Effector memory CD4-positive, alpha-beta T cell (primary cell): ENCODE measurements around the gene CTH.
"Not testable (repeated sequence)": the region's sequence is repeated elsewhere in the genome, so short reads cannot be mapped to it uniquely, and the experiment has no call there.

Experiments
- DNase-seq, 3 donors: peaks; one replicate each; pipeline ENCODE4 v3.0.0-alpha.2; 2020
- H3K27ac ChIP-seq: 2 replicates; pipeline ENCODE4 v1.7.0; 2013; ENCODE audit warnings: mild to moderate bottlenecking, low read length, moderate library complexity; ENCODE audit not compliant: insufficient read depth, poor library complexity, severe bottlenecking
- H3K27me3 ChIP-seq: replicated peaks from 2 replicates; pipeline ENCODE4 v1.7.0; 2013; ENCODE audit warnings: mild to moderate bottlenecking, low read length; ENCODE audit not compliant: insufficient read depth, control insufficient read depth, poor library complexity, severe bottlenecking
- H3K36me3 ChIP-seq: 2 replicates; pipeline ENCODE4 v1.7.0; 2013; ENCODE audit warnings: mild to moderate bottlenecking, low read length, moderate library complexity; ENCODE audit not compliant: control insufficient read depth, insufficient read depth
- H3K4me1 ChIP-seq: 2 replicates; pipeline ENCODE4 v1.7.0; 2013; ENCODE audit warnings: low read length, mild to moderate bottlenecking; ENCODE audit not compliant: control insufficient read depth, insufficient read depth, poor library complexity, severe bottlenecking
- H3K4me3 ChIP-seq: 2 replicates; pipeline ENCODE4 v1.7.0; 2013; ENCODE audit warnings: low read length, low read depth, mild to moderate bottlenecking; ENCODE audit not compliant: insufficient read depth, poor library complexity, severe bottlenecking
- H3K9me3 ChIP-seq: 2 replicates; pipeline ENCODE4 v1.7.0; 2013; ENCODE audit warnings: mild to moderate bottlenecking, low read length, moderate library complexity; ENCODE audit not compliant: control insufficient read depth

CTH gene

DNA sequence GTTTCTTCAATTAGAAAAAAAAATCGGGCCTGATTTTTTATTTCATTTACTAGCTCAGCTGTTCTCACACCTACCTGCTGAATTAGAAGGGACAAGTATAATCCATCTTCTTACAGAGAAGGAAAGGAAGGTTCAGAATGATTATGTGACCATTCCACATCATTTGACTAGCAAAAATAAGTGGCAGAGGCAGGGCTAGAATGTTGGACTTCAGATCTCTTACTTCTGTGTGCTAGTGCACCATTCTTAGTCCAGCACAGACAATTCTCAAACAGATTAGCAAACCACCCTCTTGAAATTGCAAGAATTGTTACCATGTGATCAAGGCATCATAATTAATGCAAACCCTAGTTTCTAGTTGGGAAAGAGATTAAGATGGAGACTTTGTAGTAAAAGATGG, 32.7 kb downstream of the CTH start:
- Histone ChIP-seq H3K27ac (no peak overlapping the region), H3K4me1 (no peaks in the 10 kb centered on the region), H3K36me3 (no peaks in the 10 kb centered on the region), H3K9me3 (no peaks in the 10 kb centered on the region), H3K4me3 (no peak overlapping the region), H3K27me3 (no peaks in the 10 kb centered on the region)
- no peak for DNase-seq

- H3K27me3 ChIP-seq, result no peaks in the 10 kb centered on the region
- no peaks in the 10 kb centered on the region for H3K4me1 ChIP-seq
- no peaks in the 10 kb centered on the region for H3K9me3 ChIP-seq
- no peak overlapping the region for H3K4me3 ChIP-seq
- no peak for DNase-seq
- H3K36me3 ChIP-seq, result no peaks in the 10 kb centered on the region
- H3K27ac ChIP-seq, result no peak overlapping the region
Observed at GRCh38 chr1:70449049-70449448, 38.0 kb downstream of the CTH start.

GRCh38 chr1:70452164-70452939, 41.3 kb downstream of the CTH start:
- not testable (repeated sequence) for H3K4me3 ChIP-seq, DNase-seq, H3K36me3 ChIP-seq, H3K27me3 ChIP-seq, H3K27ac ChIP-seq, H3K4me1 ChIP-seq, H3K9me3 ChIP-seq

GRCh38 chr1:70455291-70455690, 44.2 kb downstream of the CTH start:
- no peak overlapping the region for H3K27ac ChIP-seq
- H3K27me3 ChIP-seq, result no peaks in the 10 kb centered on the region
- no peak for DNase-seq
- H3K4me3 ChIP-seq, result no peak overlapping the region
- no peaks in the 10 kb centered on the region for H3K36me3 ChIP-seq
- no peaks in the 10 kb centered on the region for H3K4me1 ChIP-seq
- no peaks in the 10 kb centered on the region for H3K9me3 ChIP-seq

GRCh38 chr1:70458131-70458530, 47.1 kb downstream of the CTH start:
- no peaks in the 10 kb centered on the region for H3K36me3 ChIP-seq
- no peaks in the 10 kb centered on the region for H3K27me3 ChIP-seq
- no peak for DNase-seq
- H3K4me1 ChIP-seq, result no peaks in the 10 kb centered on the region
- H3K4me3 ChIP-seq, result no peak overlapping the region
- no peak overlapping the region for H3K27ac ChIP-seq
- no peaks in the 10 kb centered on the region for H3K9me3 ChIP-seq

GRCh38 chr1:70459496-70460225, 48.6 kb downstream of the CTH start:
- Histone ChIP-seq H3K9me3 (no peaks in the 10 kb centered on the region), H3K36me3 (no peaks in the 10 kb centered on the region), H3K27ac (no peak overlapping the region), H3K4me3 (no peak overlapping the region), H3K4me1 (no peaks in the 10 kb centered on the region), H3K27me3 (no peaks in the 10 kb centered on the region)
- no peak for DNase-seq

DNA sequence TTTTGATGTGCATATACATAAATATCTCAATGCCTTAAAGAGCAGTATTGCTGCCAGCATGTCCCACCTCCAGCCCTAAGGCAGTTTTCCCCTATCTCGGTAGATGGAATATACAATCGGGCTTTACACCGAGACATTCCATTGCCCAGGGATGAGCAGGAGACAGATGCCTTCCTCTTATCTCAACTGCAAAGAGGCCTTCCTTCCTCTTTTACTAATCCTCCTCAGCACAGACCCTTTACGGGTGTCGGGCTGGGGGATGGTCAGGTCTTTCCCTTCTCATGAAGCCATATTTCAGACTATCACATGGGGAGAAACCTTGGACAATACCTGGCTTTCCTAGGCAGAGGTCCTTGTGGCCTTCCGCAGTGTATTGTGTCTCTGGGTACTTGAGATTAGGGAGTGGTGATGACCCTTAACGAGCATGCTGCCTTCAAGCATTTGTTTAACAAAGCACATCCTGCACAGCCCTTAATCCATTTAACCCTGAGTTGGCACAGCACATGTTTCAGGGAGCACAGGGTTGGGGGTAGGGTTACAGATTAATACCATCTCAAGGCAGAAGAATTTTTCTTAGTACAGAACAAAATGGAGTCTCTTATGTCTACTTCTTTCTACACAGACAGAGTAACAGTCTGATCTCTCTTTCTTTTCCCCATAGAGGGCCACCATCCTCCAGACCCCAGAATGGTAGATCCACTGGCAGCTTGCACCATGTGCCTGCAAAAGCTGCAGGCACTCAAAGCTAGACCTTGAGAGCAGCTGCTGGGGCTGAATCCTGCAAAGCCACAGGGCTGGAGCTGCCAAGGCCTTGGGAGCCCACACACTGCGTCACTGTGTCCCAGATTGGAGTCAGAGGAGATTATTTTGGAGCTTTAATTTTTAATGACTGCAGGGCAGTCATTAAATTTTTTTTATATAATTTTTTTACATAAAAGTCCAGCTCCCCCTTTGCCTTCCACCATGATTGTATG, 50.0 kb downstream of the CTH start:
- not testable (repeated sequence) for H3K4me3 ChIP-seq, H3K4me1 ChIP-seq, H3K27ac ChIP-seq, DNase-seq, H3K27me3 ChIP-seq, H3K9me3 ChIP-seq, H3K36me3 ChIP-seq

DNA sequence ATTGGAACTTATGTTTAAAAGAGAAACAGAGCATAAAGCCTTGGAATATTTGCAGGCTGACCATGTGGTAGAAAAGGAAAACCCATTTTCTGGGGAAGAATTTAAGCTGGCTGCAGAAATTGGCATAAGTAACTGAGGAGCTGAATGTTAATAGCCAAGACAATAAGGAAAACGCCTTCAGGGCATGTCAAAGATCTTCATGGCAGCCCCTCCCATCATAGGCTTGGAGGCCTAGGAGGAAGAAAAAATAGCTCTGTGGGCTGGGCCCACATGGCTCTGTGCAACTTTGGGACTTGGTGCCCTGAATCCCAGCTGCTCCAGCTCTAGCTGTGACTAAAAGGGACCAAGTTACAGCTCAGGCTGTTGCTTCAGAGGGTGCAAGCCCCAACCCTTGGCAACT, 51.5 kb downstream of the CTH start:
- Histone ChIP-seq H3K27ac (no peak overlapping the region), H3K36me3 (no peaks in the 10 kb centered on the region), H3K9me3 (no peaks in the 10 kb centered on the region), H3K27me3 (no peaks in the 10 kb centered on the region), H3K4me3 (no peak overlapping the region), H3K4me1 (no peaks in the 10 kb centered on the region)
- DNase-seq, result no peak

GRCh38 chr1:70465911-70466310, 54.8 kb downstream of the CTH start:
- DNase-seq, result no peak
- Histone ChIP-seq H3K4me3 (no peak overlapping the region), H3K36me3 (no peaks in the 10 kb centered on the region), H3K27me3 (no peaks in the 10 kb centered on the region), H3K27ac (no peak overlapping the region), H3K9me3 (no peaks in the 10 kb centered on the region), H3K4me1 (no peaks in the 10 kb centered on the region)
